Ureter (tissue), 1 donor: ENCODE data around the gene CIROP. TPM values are rescaled to one million over a fixed set of nuclear protein-coding genes. Genes with fewer than 3 reads are reported as not detected.

Experiments used
- total RNA-seq: library from RNA; stranded (reverse); gene quantifications from one replicate; pipeline ENCODE4 v1.2.4, GENCODE V29; 2023
- donor health status: DM: yes; HTN: yes; CAD: no.

CIROP gene
- total RNA-seq, 1 donor from 2014 or later, result not detected

Other genes starting within 250 kb of the CIROP start
- 128 TPM for gene LRP10, start 233.2 kb downstream of the CIROP start, total RNA-seq
- 0.18 TPM for gene REM2, start 221.8 kb downstream of the CIROP start, total RNA-seq
- gene RBM23, start 185.8 kb downstream of the CIROP start, total RNA-seq, result 84.4 TPM
- 80.9 TPM for gene PRMT5, start 175.6 kb downstream of the CIROP start, total RNA-seq
- gene HAUS4, start 147.9 kb downstream of the CIROP start, total RNA-seq, result 29.2 TPM
- 39.9 TPM for gene AJUBA, start 122.4 kb downstream of the CIROP start, total RNA-seq
- 10.8 TPM for gene C14orf93, start 94.8 kb downstream of the CIROP start, total RNA-seq
- gene PSMB5, start 70.1 kb downstream of the CIROP start, total RNA-seq, result 67.6 TPM
- not detected for gene PSMB11, start 62.8 kb downstream of the CIROP start, total RNA-seq
- 3.7 TPM for gene CDH24, start 47.5 kb downstream of the CIROP start, total RNA-seq
- gene ACIN1, start 9.9 kb downstream of the CIROP start, total RNA-seq, result 229 TPM
- 40.2 TPM for gene C14orf119, start 9.5 kb downstream of the CIROP start, total RNA-seq
- not detected for gene CEBPE, start 14.3 kb upstream of the CIROP start, total RNA-seq
- gene SLC7A8, start 78.7 kb upstream of the CIROP start, total RNA-seq, result 58.5 TPM
- gene RNF212B, start 132.9 kb upstream of the CIROP start, total RNA-seq, result not detected
- gene HOMEZ, start 181.1 kb upstream of the CIROP start, total RNA-seq, result 32.7 TPM
- gene PPP1R3E, start 197.9 kb upstream of the CIROP start, total RNA-seq, result 28.2 TPM
- gene BCL2L2, start 201.8 kb upstream of the CIROP start, total RNA-seq, result 51.1 TPM
- gene PABPN1, start 216.5 kb upstream of the CIROP start, total RNA-seq, result 178 TPM
- gene SLC22A17, start 247.9 kb upstream of the CIROP start, total RNA-seq, result 35.3 TPM